ENCODE measurements around the gene MARCKS. TPM values are rescaled to one million over a fixed set of nuclear protein-coding genes. Genes with fewer than 3 reads are reported as not detected.

Gene MARCKS
- total and polyA plus RNA-seq, 2 of the 13 experiments (the other 11 are each of a cell fraction or from before 2014, with no cell fraction given), result 30.5 to 39.5 TPM

DNA sequence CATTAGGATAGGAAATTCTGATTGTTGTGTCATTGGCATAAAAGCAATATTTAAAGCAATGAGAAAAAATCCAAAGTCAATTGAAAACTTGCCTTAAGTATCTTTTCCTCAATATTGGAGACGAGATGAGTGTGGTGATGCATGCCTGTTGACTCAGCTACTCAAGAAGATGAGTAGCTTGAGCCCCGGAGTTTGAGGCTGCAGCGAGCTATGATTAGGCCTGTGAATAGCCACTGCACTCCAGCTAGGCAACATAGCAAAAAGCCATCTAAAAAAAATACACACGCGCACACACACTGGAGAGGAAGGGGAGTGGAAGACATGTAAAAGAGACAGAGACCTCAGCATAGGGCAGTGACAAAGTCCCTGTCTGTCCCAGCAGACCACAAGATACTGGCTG lies 9.7 kb upstream of the MARCKS start:
- no peaks in the 10 kb centered on the region for H3K36me3 ChIP-seq (replicated peaks in 1 of 2; ENCODE audit: control insufficient read depth in 1 of 2, insufficient read depth in 2 of 2, low read length in 2 of 2)
- DNase-seq (ENCODE audit: low spot score) (no peak), FAIRE-seq (no peak), ATAC-seq (no peak)
- H3K9me3 ChIP-seq (ENCODE audit: low read length), result no peaks in the 10 kb centered on the region
- H3K79me2 ChIP-seq (ENCODE audit: insufficient read depth, low read length), result no peaks in the 10 kb centered on the region
- no peak overlapping the region for H3K4me3 ChIP-seq (replicated peaks in 1 of 3; ENCODE audit: insufficient read depth in 1 of 3, low read depth in 2 of 3, low read length in 3 of 3)
- intact Hi-C loops (cut with micrococcal nuclease; ENCODE audit: unreplicated experiment), result no loop called here
- no peak overlapping the region for H2AFZ ChIP-seq (ENCODE audit: low read length)
- H3K4me1 ChIP-seq (ENCODE audit: insufficient read depth, low read length), result no peaks in the 10 kb centered on the region
- no peak overlapping the region for H3K4me2 ChIP-seq (ENCODE audit: low read depth, low read length)
- no TSS peak for BruUV-seq (replicated peaks)
- ChIA-PET CTCF (ENCODE audit: low intra/inter-chr PET ratio, low total read pairs) (no interaction called here), POLR2A (no interaction called here)
- no peak overlapping the region for H3K9ac ChIP-seq (ENCODE audit: insufficient read depth, low read depth, low read length)
- in situ Hi-C loops (cut with HindIII; ENCODE audit: extremely low pct_ligation_motif_present, low pct_unique_long_range_greater_than_20kb), result no loop called here
- WGBS (ENCODE audit: low lambda C conversion rate), result 70% methylated on average over 5 of the region's 5 CpGs
- no peak overlapping the region for H3K27ac ChIP-seq (ENCODE audit: extremely low read length, insufficient read depth, low read length)
- no peaks in the 10 kb centered on the region for H4K20me1 ChIP-seq (ENCODE audit: insufficient read depth, low read length)
- H3K27me3 ChIP-seq (ENCODE audit: control insufficient read depth in 1 of 2, insufficient read depth in 2 of 2, low read length in 2 of 2), result peaks cover 0 to 6% of the 10 kb centered on the region in 2 experiments; a peak in 4 of 5 replicates
- TF ChIP-seq ZNF333 (CRISPR knock-in tag; IDR thresholded peaks at IDR 0.05; ENCODE audit: borderline replicate concordance), result no peak
- no peak for TF ChIP-seq GPN1 (CRISPR knock-in tag; IDR thresholded peaks at IDR 0.05; ENCODE audit: borderline replicate concordance)
- no peak for TF ChIP-seq TBX2 (CRISPR knock-in tag; IDR thresholded peaks at IDR 0.05; ENCODE audit: borderline replicate concordance)
- TF ChIP-seq ZNF782 (CRISPR knock-in tag; IDR thresholded peaks at IDR 0.05; ENCODE audit: borderline replicate concordance), result no peak
- TF ChIP-seq ZNF292 (CRISPR knock-in tag; IDR thresholded peaks at IDR 0.05; ENCODE audit: borderline replicate concordance, low read depth), result no peak
- TF ChIP-seq MYC (CRISPR knock-in tag; IDR thresholded peaks at IDR 0.05; ENCODE audit: borderline replicate concordance), result no peak
- TF ChIP-seq, protein P1, sequence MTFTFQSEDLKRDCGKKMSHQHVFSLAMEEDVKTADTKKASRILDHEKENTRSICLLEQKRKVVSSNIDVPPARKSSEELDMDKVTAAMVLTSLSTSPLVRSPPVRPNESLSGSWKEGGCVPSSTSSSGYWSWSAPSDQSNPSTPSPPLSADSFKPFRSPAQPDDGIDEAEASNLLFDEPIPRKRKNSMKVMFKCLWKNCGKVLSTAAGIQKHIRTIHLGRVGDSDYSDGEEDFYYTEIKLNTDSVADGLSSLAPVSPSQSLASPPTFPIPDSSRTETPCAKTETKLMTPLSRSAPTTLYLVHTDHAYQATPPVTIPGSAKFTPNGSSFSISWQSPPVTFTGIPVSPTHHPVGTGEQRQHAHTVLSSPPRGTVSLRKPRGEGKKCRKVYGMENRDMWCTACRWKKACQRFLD (CRISPR knock-in tag; IDR thresholded peaks at IDR 0.05; ENCODE audit: borderline replicate concordance), result no peak
- TF ChIP-seq NR2F2 (IDR thresholded peaks at IDR 0.05; ENCODE audit: borderline replicate concordance, low read depth), result no peak
- TF ChIP-seq, protein P2, sequence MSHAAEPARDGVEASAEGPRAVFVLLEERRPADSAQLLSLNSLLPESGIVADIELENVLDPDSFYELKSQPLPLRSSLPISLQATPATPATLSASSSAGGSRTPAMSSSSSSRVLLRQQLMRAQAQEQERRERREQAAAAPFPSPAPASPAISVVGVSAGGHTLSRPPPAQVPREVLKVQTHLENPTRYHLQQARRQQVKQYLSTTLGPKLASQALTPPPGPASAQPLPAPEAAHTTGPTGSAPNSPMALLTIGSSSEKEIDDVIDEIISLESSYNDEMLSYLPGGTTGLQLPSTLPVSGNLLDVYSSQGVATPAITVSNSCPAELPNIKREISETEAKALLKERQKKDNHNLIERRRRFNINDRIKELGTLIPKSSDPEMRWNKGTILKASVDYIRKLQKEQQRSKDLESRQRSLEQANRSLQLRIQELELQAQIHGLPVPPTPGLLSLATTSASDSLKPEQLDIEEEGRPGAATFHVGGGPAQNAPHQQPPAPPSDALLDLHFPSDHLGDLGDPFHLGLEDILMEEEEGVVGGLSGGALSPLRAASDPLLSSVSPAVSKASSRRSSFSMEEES (CRISPR knock-in tag; IDR thresholded peaks at IDR 0.05), result no peak
- TF ChIP-seq, protein P3, sequence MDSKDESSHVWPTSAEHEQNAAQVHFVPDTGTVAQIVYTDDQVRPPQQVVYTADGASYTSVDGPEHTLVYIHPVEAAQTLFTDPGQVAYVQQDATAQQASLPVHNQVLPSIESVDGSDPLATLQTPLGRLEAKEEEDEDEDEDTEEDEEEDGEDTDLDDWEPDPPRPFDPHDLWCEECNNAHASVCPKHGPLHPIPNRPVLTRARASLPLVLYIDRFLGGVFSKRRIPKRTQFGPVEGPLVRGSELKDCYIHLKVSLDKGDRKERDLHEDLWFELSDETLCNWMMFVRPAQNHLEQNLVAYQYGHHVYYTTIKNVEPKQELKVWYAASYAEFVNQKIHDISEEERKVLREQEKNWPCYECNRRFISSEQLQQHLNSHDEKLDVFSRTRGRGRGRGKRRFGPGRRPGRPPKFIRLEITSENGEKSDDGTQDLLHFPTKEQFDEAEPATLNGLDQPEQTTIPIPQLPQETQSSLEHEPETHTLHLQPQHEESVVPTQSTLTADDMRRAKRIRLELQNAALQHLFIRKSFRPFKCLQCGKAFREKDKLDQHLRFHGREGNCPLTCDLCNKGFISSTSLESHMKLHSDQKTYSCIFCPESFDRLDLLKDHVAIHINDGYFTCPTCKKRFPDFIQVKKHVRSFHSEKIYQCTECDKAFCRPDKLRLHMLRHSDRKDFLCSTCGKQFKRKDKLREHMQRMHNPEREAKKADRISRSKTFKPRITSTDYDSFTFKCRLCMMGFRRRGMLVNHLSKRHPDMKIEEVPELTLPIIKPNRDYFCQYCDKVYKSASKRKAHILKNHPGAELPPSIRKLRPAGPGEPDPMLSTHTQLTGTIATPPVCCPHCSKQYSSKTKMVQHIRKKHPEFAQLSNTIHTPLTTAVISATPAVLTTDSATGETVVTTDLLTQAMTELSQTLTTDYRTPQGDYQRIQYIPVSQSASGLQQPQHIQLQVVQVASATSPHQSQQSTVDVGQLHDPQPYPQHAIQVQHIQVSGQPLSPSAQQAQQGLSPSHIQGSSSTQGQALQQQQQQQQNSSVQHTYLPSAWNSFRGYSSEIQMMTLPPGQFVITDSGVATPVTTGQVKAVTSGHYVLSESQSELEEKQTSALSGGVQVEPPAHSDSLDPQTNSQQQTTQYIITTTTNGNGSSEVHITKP (CRISPR knock-in tag; IDR thresholded peaks at IDR 0.05; ENCODE audit: low read depth), result no peak
- TF ChIP-seq, protein P4, sequence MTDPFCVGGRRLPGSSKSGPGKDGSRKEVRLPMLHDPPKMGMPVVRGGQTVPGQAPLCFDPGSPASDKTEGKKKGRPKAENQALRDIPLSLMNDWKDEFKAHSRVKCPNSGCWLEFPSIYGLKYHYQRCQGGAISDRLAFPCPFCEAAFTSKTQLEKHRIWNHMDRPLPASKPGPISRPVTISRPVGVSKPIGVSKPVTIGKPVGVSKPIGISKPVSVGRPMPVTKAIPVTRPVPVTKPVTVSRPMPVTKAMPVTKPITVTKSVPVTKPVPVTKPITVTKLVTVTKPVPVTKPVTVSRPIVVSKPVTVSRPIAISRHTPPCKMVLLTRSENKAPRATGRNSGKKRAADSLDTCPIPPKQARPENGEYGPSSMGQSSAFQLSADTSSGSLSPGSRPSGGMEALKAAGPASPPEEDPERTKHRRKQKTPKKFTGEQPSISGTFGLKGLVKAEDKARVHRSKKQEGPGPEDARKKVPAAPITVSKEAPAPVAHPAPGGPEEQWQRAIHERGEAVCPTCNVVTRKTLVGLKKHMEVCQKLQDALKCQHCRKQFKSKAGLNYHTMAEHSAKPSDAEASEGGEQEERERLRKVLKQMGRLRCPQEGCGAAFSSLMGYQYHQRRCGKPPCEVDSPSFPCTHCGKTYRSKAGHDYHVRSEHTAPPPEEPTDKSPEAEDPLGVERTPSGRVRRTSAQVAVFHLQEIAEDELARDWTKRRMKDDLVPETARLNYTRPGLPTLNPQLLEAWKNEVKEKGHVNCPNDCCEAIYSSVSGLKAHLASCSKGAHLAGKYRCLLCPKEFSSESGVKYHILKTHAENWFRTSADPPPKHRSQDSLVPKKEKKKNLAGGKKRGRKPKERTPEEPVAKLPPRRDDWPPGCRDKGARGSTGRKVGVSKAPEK (CRISPR knock-in tag; IDR thresholded peaks at IDR 0.05; ENCODE audit: borderline replicate concordance), result no peak
- no peak for TF ChIP-seq KLF11 (CRISPR knock-in tag; IDR thresholded peaks at IDR 0.05)
- TF ChIP-seq TBL1XR1 (IDR thresholded peaks at IDR 0.05; ENCODE audit: borderline replicate concordance, low read length, partially characterized antibody), result no peak
